ENCODE results near the gene TMEM17.

Gene TMEM17

DNA sequence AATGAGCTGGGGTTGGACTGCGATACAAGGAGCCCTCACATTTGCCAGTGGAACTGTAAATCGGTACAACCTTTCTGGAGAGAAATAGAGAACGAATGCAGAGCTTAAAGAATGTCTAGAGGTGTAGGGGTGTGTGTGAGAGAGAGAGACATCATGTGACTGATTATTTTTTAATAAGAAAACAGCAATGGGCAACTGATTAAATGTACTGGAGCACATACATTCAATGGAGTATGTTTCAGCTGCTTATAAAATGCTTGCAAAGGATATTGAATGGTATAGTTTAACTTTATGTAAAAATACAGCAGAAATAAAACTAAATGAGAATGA lies 391 bp upstream of the TMEM17 start:
- DNase-seq, result no peak

DNA sequence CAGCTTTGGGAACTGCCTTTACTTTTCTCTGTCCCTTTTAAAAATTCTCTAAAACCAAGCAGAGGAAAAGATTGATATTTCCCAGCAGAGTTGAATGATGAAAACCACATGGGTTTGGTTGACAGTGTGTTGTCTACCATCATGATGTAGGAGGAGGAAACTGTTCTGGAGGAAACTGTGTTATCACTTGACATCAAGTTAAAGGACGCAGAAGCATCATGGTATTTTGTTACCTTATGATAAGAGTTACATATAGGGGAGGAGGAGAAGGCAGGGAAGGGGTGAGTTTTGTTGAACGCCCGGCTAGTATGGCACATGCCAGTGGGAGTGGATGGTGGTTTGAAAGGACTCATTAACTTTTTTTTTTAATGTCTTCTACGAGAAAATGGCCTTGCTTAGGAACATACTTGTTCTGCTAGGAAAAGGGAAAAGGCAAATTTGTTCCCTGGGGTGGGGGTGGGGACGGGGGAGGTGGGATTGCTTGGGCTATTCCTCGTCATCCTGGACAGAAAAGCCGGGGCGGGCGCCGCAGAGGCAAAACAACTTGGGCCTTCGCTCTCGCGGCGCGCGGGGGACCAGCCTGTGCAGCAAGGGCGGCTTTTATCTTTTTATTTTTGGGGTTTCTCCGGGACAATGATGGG lies 766 bp downstream of the TMEM17 start:
- peak in 1 of 2 experiments; percentile 25 for DNase-seq

DNA sequence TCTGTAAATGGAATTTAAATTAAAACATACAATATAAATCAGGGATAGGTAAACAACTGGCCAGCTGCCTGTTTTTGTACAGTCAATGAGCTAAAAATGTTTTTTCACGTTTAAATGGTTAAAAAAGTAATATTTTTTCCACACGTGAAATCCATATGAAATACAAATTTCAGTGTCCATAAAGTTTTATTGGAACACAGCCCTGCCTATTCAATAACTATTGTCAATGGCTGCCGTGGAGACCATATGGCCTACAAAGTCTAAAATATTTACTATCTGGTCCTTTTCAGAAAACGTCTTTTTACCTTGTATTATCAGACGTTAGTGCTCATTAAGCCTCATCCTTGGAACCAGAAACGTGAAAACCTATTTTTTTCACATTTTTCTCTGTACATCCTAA lies 1.3 kb downstream of the TMEM17 start:
- DNase-seq, result no peak

DNA sequence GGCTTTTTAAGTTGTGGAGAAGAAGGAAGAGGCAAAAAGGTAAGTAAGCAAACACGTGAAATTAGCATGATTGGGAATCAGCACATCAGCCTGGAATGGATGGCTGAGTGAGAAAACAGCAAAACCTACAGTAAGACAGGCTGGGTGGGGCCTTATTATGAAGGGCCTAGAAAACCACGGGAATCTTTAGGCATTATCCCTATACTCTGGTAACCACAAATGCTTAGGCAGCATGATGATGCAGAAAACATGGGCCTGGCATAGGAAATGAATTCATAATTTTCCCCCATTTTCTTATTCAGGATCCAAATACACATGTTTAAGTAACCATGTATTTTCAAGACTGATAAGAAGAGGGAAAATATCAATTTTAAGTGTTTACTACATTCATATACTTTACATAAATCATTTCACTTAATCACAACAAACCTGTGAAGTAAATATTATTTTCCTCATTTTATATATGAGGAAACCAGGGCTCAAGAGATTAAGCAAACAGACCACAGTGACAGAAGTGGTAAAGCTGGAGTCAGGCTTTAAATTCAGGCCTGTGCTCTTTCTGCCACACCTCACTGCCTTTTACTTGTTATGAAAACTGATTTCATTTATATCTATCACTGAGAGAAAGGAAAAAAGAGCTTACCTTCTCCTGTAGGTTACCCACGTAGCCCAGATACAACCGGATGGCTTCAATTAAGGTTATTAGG lies 4.0 kb downstream of the TMEM17 start:
- DNase-seq, result no peak

DNA sequence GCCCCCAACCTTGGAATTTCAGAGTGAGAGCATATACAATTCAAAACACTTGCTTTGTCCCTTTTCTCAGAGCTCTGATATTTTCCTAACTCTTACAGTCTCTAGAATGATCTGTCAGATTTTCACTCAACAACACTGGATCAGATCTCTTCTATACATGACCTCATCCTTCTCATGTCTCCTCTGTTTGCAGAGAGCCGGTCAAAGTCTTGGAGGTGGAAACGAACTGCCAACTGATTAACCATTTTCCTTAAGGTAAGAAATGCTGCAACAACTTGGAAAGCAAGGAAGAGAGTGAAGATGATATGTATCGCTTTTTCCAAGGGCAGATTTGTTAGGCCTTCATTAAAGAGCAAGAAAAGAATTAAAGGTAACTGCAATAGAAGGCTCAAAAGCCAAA lies 4.9 kb downstream of the TMEM17 start:
- DNase-seq, result no peak

DNA sequence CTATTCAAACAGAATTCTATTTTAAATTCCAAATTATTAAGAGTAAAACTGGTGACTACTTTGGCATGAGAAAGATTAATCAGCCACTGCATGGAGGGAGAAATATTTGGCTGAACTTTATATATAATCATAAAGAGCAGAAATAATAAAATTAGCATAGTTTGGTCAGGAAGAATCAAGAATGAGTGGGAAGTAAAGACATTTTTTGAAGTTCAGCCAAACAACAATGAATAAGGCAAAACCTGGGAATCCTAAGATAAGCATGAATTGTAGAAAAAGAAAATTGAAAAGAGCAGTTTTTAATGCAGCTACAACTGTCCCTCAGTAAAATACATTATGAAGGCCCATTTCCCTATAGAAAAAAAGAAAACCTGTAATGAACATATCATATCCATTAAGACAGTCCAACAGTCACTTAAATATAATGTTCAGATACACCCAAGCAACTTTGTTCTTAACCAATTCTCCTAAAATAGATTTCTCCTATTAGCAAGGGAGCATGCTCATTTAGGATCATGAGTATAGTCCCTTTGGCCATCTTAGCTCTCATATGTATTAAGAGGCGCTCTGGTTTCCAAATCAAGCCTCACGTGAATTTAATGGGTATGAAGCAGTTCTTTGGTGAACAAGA lies 6.5 kb downstream of the TMEM17 start:
- no peak for DNase-seq

DNA sequence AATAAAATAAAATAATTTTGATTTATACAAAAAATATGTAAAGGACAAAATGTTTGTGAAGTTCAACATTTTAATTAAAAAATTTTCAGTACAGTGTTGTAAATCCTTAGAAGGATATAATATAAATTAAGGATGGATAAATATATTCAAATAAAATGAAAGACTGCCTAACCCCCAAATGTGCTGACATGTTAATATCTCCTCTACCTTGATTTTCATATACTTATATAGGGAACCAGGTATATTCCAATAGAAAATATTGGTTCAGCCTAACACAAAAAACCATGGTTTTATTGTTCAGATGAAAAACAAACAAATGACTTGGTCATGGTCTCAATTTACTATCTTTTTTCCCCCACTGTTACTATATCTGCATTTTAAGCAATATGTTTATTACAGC lies 7.3 kb downstream of the TMEM17 start:
- no peak for DNase-seq

DNA sequence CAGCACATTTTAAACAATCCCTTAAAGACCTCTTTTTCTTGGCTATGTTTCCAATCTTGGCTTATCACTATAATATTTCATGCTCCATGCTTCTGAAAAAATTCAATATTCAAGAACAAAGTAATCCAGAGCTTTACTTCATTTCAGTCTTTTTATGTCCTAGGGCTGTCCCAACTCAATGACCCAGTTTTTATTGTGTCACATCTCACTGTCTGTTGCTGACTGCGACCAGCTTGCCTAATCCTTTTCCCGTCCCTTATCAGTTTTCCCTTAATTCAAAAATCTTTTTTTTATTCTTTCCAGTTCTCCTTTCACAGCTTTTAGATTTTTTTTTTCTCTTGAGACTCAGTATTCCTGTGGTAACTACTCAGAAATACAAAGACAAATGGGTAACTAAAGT lies 10.2 kb downstream of the TMEM17 start:
- DNase-seq, result no peak

DNA sequence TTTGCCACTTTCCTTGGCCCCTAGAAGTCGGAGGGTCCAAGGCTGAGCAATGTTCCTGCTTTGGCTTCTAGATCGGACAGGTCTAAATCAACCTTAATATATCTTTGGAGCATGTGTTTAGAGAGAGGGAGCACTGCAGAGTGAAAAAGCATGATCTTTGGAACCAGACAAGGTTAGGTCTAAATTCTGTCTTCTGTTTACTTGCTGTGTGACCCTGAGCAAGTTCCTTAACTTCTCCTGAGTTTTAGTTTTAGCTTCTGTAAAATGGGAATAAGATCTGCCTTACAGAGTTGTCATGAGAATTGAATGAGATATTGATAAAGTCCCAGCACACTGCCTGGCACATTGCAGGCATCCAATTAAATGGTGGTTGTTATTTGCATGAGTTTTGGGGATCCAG lies 13.9 kb downstream of the TMEM17 start:
- no peak for DNase-seq

DNA sequence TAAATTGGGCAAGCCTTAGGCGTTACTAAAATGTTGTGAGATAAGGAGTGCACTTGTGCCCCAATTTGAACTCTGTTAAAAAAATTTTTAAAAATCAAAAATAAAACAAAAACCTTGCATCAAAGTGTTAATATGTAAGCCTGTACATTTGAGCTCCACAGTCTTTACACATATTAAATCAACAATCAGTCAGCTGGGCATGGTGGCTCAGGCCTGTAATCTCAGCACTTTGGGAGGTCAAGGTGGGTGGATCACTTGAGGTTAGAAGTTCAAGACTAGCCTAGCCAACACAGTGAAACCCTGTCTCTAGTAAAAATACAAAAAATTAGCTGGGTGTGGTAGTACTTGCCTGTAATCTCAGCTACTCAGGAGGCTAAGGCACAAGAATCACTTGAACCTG lies 16.3 kb downstream of the TMEM17 start:
- no peak for DNase-seq

DNA sequence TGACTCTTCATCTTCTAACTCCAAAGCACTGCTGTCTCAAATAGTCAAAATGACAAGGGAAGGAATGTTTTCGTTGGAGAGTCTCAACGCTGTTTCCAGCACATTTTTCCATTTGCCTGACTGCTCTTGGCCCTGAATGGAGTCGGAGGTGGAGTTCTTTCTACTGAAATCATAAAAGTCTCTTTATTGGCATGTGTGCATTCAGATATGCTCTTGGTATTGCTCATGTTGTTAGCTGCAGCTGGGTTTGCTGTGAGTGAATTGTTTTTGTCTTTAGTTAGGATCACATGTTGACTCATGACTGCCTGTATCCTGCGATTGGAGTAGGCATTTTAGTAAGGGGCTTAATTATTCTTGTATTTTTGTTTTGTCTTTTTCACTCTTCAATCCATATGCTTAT lies 16.8 kb downstream of the TMEM17 start:
- no peak for DNase-seq

DNA sequence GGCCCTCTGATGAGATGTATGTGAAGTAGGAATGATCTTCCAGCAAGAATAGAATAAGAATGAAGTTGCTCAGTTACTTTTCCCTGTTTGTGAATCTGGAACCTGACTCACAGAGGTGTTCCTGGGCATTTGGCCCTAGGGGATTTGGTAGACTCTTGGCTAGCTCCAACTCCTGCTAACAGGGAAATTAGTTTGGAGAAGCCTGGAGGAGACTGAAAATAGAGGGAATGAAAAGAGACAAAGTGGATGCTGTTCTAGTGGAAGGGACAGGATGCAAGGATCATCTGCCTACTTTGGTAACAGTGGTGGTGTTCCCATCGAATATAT lies 19.6 kb downstream of the TMEM17 start:
- DNase-seq, result no peak

DNA sequence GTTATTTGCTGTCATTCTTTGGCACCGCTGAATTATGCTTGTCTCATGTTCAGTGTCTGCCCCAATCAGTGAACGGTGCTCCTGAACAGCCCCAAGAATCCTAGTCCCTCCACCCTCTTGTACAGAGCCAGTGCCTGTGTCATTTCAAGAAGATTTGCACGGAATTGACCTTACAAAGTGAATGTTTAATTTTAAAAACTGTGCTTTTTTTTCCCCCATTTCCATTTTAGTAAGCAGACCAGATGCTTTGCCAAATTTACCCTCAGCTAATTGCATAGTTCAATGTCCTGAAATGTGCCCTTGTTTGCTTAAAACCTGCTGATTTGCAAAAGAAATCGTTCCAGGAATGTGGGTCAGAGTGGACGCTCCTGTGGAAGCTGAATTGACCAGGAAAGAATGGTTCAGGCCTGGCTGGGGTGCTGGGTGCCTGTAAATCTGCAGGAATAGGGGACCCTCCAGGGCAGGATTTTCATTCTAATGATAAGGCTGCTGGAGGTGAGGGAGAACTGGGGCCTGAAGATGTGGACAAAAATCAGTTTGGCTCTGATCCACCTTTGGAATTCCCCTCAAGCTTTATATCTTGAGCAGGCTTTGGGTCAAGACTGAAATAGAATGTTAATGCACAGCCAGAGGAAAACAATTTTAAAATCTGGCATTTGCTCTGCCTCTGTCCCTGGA lies 20.1 kb downstream of the TMEM17 start:
- DNase-seq, result no peak

DNA sequence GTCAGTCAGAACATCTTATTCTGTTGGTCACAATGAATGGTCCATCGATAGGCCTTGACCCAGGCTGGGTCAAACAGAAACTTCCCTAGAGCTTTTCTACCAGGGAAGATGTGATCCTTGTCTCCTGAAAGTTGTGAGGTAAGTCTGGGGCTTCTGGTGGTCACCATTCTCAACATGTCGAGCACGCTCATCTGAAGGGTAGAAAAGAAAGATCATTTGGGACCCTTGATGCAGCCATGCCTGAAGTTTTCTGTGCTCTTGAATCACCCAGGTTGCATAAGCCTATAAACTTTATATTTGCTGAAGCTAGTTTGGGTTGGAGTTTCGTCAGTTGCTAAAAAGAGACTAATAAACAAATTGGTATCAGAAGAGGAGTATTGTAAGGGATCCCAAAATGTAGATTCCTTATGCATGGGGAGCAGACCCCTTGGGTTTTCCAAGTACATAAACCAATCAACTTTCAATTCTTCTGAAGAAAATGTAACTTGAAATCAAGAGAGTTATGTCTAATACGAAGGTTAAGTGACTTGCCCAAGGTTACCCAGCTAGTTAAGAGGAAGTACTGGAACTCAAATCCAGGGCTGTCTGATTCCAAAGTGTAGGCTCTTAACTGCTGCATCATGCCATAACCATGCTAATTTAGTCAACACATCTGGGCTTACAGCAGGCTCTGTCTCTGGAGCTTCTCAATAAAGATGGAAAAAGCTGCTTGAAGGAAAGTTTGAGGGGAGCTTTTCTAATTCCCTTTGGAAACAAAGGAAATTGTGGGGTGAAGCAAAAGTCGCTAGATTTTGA lies 23.2 kb downstream of the TMEM17 start:
- DNase-seq, result no peak

DNA sequence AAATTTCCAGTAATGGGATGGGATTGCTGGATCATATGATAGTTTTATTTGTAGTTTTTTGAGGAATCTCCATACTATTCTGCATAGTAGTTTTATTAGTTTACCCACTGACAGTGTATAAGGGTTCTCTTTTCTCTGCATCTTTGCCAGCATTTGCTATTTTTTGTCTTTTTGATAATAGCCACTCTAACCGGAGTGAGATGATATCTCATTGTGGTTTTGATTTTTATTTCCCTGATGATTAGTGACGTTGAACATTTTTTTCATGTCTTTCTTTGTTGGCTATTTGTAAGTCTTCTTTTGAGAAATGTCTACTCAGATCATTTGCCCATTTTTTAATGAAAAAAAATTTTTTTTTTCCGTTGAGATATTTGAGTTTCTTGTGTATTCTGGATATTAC lies 26.1 kb downstream of the TMEM17 start:
- DNase-seq, result no peak

DNA sequence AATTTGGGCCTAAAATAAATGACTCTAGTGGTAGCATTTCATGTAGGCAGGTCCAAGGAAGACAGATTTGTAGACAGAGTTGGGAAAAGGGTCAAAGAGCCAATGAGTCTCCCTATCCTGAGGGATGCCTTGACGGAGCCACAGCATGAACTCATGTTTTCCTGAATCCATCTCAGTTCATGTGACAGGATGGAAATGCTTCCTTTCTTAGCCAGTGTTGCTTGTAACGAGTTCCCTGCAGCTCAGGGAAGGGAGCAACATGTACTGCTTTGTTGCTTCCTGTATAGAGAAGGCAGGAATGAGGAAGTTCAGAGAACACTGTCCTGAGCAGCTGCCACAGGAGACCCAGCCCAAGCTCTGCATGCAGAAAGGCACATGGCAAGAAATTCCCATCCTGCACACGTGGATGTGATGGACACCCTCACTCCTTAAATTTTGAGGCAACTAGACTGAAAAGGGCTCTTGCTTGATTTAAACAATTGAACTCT lies 27.9 kb downstream of the TMEM17 start:
- DNase-seq, result peak in 1 of 2 experiments; percentile 11

DNA sequence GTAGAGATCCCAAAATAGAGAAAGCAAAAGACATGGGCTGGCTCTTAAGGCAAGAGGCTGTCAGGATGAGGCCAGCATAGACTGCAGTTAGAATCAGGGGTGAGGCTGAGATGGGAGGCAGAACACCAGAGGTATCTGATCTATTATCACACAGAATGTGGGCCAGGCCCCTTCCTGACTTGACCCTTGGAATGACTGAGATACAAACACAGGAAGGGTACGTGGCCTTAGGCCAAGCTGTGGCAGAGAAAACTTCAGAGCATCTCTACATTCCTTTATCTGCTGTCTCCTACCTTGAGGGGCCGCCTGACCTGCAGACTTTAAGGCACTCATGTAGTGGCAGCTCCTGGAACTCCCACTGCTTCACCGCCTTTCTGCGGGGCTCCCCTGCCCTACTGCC lies 28.4 kb downstream of the TMEM17 start:
- no peak for DNase-seq

DNA sequence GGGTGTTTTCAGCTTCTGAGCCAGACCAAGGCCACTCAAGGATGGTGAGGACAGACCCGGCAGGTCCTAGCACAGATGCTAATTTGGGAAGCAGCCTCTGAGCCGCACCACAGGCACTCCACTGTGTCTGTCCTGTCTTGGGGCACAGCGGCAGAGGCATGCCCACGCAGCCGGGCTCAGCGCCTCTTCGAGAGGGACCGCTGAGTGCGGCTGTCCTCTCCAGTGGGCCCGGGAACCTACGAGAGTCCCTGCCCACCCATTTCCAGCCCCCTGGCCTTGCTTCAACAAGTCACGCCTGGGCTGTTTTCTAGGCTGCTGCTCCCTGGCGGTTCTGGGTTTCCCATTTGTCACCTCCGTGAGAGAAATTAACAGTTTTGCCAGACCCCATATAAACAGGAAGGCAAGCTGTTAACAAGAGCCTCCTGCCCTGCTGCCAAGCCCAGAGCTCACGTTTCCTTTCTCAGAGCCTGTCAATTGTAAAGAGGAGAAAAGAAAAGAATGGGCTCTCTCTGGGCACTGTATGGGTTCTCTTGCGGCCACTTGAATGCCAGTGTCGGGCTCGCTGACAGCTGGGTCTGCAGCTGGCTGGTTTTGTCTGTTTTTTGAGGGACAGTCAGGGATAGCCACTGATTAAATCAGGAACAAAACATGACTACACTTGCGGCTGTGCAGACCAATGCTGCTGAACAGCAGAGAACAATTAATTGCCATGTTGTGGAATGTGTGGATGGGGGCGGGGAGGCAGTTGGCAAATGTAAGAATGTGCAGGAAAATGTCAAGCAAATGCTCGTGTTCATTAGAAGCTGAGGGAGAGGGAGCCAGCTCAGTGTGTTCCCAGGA lies 30.6 kb downstream of the TMEM17 start:
- DNase-seq, result peak in 1 of 2 experiments; percentile 48

DNA sequence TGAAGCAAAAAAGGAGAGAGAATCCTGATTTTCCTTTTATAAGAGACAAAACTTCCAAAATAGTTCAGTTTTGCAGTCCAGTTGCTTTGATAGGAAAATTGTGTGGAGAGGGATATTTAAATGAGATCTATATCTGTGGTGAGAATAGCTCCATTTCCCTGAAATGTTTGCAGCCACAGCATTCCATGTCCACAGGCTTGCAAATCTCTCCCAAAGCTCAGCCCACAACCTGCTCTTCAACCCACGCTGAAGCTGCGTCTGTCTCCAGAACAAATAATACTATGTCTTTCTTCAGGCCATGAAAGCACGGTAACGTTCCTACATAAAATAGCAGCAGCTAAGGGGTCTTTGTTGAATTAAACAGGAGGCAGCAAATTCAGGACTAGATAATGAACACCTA lies 31.8 kb downstream of the TMEM17 start:
- no peak for DNase-seq

DNA sequence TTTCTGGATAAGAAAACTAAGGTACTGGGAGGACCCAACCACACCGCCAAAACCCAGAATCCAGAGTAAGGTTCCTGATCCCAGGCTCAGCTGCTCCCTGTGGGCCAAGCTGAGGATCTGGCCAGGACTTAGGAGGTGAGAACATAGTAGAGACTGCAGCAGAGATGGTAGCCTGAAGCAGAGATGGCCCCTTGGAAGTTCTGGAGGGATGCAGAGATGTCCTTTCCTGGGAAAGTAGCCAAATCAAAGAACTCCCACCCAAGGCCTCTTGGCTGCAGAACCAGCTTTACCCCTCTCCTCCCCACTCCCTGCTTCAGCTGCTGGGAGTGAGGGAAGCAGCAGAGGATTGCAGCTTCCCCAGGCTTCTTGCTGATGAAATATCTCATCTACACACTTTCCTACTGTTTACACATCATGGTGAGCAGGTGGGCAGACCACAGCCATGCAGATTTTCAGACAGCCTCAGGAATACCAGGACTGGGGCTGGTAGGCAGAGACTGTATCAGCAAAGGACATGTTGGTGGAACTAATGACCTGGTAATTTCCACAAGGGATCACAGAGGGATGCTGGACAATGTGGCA lies 32.7 kb downstream of the TMEM17 start:
- DNase-seq, result no peak

DNA sequence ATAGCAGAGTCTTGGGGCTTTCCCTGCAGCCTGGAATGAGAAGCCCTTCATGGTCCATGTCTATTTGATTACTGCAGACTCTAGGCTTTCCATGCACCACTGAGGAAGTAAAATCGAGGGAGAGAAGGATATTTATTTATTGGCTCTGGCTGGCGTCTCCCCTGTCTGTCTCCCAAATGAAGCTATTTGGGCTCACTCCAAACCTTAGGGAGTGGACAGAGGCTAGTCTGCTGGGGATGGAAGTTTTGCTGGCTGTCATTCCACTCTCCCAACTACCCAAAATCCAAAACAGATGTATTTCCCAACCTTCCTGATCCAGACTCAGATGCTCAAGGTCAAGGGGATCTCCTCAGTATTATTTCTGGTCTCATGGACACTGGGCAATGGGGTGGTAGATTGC lies 33.7 kb downstream of the TMEM17 start:
- no peak for DNase-seq

DNA sequence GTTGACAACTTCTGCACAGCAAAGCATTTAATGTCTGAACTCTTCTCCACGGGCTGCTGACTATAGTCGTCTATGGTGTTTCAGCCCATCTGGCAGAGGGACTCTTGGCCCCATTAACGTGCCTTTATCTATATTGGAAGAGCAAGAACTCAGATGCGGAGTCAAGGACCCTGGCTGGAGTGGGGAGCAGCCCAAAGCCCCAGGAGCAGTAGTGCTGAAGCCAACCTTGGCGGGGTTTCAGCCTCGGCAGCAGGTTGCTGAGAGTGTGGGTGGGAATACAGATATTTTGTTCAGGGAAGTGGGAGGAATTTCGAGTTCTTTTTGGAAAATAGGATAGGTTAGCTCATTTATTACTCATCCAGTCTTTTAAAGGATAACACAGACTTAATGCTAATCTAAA lies 34.2 kb downstream of the TMEM17 start:
- DNase-seq, result no peak

Measured in NCI-H2081 (cell line).